Activated CD8-positive, alpha-beta T cell treated with anti-CD3 and anti-CD28 coated beads for 36 hours (primary cell): ENCODE results near the gene EPOP. TPM values are rescaled to one million over a fixed set of nuclear protein-coding genes. Genes with fewer than 3 reads are reported as not detected.
A peak's percentile ranks its signal among the peaks of the same experiment; 100 is the strongest.

Source experiments
- ATAC-seq: fragments of 200-7000 bp; cut with Tn5 transposase; one replicate; pipeline ENCODE4 v1.10.0; 2021; ENCODE audit warnings: mild to moderate bottlenecking, moderate library complexity
- CTCF ChIA-PET: fragments of 350-600 bp; sonication (Branson Sonifier 250); formaldehyde crosslinking; loops from one replicate; lab custom pipeline; 2021; ENCODE audit warnings: antibody characterized with exemption; lab: Charles Lee
- POLR2A ChIA-PET: fragments of 350-600 bp; sonication (Branson Sonifier 250); formaldehyde crosslinking; loops from one replicate; lab custom pipeline; 2021; ENCODE audit warnings: antibody characterized with exemption; lab: Charles Lee
- DNase-seq: peaks from one replicate; pipeline ENCODE4 v3.0.0-alpha.2; 2020
- H3K27ac Mint-ChIP-seq: one replicate; pipeline ENCODE4 v1.8.0; 2021; ENCODE audit warnings: mild to moderate bottlenecking, mixed read lengths
- H3K27me3 Mint-ChIP-seq: one replicate; pipeline ENCODE4 v1.8.0; 2021; ENCODE audit warnings: mixed read lengths
- H3K36me3 Mint-ChIP-seq: one replicate; pipeline ENCODE4 v1.8.0; 2021; ENCODE audit warnings: low read depth, mixed read lengths
- H3K4me1 Mint-ChIP-seq: one replicate; pipeline ENCODE4 v1.8.0; 2021; ENCODE audit warnings: low read depth, mixed read lengths
- H3K4me3 Mint-ChIP-seq: one replicate; pipeline ENCODE4 v1.8.0; 2021; ENCODE audit warnings: mild to moderate bottlenecking, moderate library complexity, mixed read lengths
- H3K9me3 Mint-ChIP-seq: one replicate; pipeline ENCODE4 v1.8.0; 2021; ENCODE audit warnings: mixed read lengths
- CTCF ChIP-seq: fragments of 200-600 bp; IDR thresholded peaks from one replicate; pipeline ENCODE4 v1.8.0; 2022; ENCODE audit warnings: antibody characterized with exemption, mild to moderate bottlenecking
- intact Hi-C: fragments of 100-400 bp; cut with micrococcal nuclease; formaldehyde crosslinking; loops from one replicate; pipeline ENCODE4 v1.10.0; 2022
- total RNA-seq, 2 experiments: library from RNA; stranded (reverse); gene quantifications; one replicate each; pipeline ENCODE4 v1.2.3, GENCODE V29; 2021

EPOP gene
- 10 to 100 TPM; 31.8 to 32.2 TPM for total RNA-seq

- ATAC-seq (peak; percentile 77), DNase-seq (peak; percentile 93)
- peaks cover 41% of the 10 kb centered on the region for H3K4me1 Mint-ChIP-seq
- no peak for TF ChIP-seq CTCF
- H3K27me3 Mint-ChIP-seq, result peaks cover 15% of the 10 kb centered on the region
- no peaks in the 10 kb centered on the region for H3K9me3 Mint-ChIP-seq
- peaks cover 17% of the 10 kb centered on the region for H3K36me3 Mint-ChIP-seq
- intact Hi-C loops, result loop anchor here (5.0 kb wide), 1 partner anchor 37 kb away; no protein-coding TSS in a partner anchor
- ChIA-PET POLR2A (interaction anchor here (0.7 to 9.3 kb wide), 10 partner anchors 16 to 117 kb away, joined by 3 to 112 read pairs (median 4); partner anchors contain the start of gene MLLT6), CTCF (interaction anchor here (0.7 to 12.2 kb wide), 11 partner anchors 7 to 116 kb away, joined by 3 to 160 read pairs (median 11); partner anchors contain the start of genes CISD3 and MLLT6)
- peak within 1 kb of the TSS; percentile 76 for H3K4me3 Mint-ChIP-seq
- H3K27ac Mint-ChIP-seq, result peak within 1 kb of the TSS; percentile 75
Observed at GRCh38 chr17:38674749-38675615, at the start of gene EPOP. Gene EPOP, minus strand, starts transcription at chr17:38674957. Its CDS starts 462 bp downstream, at chr17:38674495.

- intact Hi-C loops, result no loop called here
- ChIA-PET CTCF (interaction anchor here (1.0 kb wide), 1 partner anchor 13 kb away, joined by 4 read pairs; no protein-coding TSS in a partner anchor), POLR2A (interaction anchor here (15.9 kb wide), 1 partner anchor 13 kb away, joined by 390 read pairs; the partner anchor contains the start of gene MLLT6)
- no peak for DNase-seq
- H3K4me1 Mint-ChIP-seq, result peaks cover 40% of the 10 kb centered on the region
- ATAC-seq, result no peak
- H3K9me3 Mint-ChIP-seq, result no peaks in the 10 kb centered on the region
- no peaks in the 10 kb centered on the region for H3K27me3 Mint-ChIP-seq
- H3K36me3 Mint-ChIP-seq, result peaks cover 48% of the 10 kb centered on the region
- TF ChIP-seq CTCF, result no peak
- H3K4me3 Mint-ChIP-seq, result no peak overlapping the region
- H3K27ac Mint-ChIP-seq, result no peak overlapping the region
Observed at GRCh38 chr17:38721802-38722201, 47.0 kb upstream of the EPOP start.

- ChIA-PET CTCF (no interaction called here), POLR2A (interaction anchor here (15.9 kb wide), 1 partner anchor 12 kb away, joined by 390 read pairs; the partner anchor contains the start of gene MLLT6)
- Mint-ChIP-seq H3K27ac (no peak overlapping the region), H3K9me3 (no peaks in the 10 kb centered on the region), H3K36me3 (peaks cover 49% of the 10 kb centered on the region), H3K4me1 (peaks cover 36% of the 10 kb centered on the region), H3K27me3 (no peaks in the 10 kb centered on the region), H3K4me3 (no peak overlapping the region)
- intact Hi-C loops, result no loop called here
- DNase-seq (no peak), ATAC-seq (no peak)
- TF ChIP-seq CTCF, result no peak
Observed at GRCh38 chr17:38720941-38721340, 46.2 kb upstream of the EPOP start.

GRCh38 chr17:38719943-38720641, 45.3 kb upstream of the EPOP start:
- peaks cover 38% of the 10 kb centered on the region for H3K4me1 Mint-ChIP-seq
- H3K27ac Mint-ChIP-seq, result no peak overlapping the region
- no peaks in the 10 kb centered on the region for H3K9me3 Mint-ChIP-seq
- DNase-seq, result no peak
- POLR2A ChIA-PET, result interaction anchor here (1.4 to 15.9 kb wide), 3 partner anchors 8 to 22 kb away, joined by 3 to 390 read pairs (median 20); partner anchors contain the start of gene MLLT6
- CTCF ChIA-PET, result interaction anchor here (1.7 to 1.9 kb wide), 2 partner anchors 8 to 53 kb away, joined by 6 to 8 read pairs; no protein-coding TSS in a partner anchor
- H3K36me3 Mint-ChIP-seq, result peaks cover 52% of the 10 kb centered on the region
- intact Hi-C loops, result no loop called here
- no peak for TF ChIP-seq CTCF
- no peaks in the 10 kb centered on the region for H3K27me3 Mint-ChIP-seq
- no peak for ATAC-seq
- H3K4me3 Mint-ChIP-seq, result no peak overlapping the region
